T47D (cell line): ENCODE results near the gene NAA50.

Experiments used
- DNase-seq, 2 experiments: peaks; one replicate each; pipeline versions ENCODE4 v3.0.0 to v3.0.0-alpha.2; 2011 to 2012; ENCODE audit warnings: low read depth in 1 of 2, low spot score in 1 of 2
- JUND ChIP-seq: IDR thresholded peaks from 2 replicates; pipeline ENCODE4 v1.6.1; 2012; ENCODE audit warnings: low read depth
- in situ Hi-C: cut with HindIII; loops from 2 replicates; pipeline ENCODE4 v1.10.0; 2016; ENCODE audit warnings: low sequenced_read_pairs, low pct_unique_long_range_greater_than_20kb

NAA50 gene

DNA sequence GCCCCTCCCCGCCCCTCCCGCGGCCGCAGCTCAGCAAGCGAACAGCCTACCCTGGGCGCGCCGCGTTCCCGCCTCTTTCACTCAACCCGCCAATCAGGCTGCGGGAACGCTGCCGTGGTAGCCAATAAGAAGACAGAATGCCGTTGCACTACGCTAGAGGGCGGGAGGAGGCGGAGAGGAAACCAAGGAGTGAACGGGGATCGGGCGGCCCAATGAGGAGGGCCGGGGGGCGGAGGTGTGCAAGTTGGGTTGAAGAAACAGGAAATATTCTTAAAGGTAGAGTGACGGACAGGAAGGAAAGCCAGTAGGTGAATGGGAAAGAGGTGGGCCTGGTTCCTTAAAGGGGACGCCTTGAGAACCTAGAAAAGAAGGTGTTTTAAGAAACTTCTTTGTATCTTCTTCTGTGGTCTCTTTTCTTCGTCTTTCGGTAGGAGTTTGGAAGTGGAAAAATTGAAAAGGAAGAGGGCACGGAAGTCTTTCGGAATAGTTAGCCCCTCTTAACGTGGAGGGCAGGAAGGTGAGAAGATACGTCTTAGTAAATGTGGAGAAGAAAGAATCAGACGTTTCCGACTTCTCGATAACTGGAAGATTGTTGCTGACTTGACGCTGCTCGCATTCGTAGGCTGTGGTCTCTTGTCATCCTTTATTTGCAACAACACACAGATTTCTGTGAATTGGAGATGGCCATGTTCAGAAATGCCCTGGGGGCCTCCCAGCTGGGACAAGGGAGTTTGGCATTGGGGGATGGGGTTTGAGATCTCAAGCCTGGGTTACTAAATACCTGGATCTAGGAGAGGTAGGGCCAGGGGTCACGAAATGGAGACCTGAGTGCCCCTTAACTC is 49.2 kb downstream of the NAA50 start:
- no peak for TF ChIP-seq JUND
- in situ Hi-C loops = no loop called here
- DNase-seq = peak; percentile 98 to 99

DNA sequence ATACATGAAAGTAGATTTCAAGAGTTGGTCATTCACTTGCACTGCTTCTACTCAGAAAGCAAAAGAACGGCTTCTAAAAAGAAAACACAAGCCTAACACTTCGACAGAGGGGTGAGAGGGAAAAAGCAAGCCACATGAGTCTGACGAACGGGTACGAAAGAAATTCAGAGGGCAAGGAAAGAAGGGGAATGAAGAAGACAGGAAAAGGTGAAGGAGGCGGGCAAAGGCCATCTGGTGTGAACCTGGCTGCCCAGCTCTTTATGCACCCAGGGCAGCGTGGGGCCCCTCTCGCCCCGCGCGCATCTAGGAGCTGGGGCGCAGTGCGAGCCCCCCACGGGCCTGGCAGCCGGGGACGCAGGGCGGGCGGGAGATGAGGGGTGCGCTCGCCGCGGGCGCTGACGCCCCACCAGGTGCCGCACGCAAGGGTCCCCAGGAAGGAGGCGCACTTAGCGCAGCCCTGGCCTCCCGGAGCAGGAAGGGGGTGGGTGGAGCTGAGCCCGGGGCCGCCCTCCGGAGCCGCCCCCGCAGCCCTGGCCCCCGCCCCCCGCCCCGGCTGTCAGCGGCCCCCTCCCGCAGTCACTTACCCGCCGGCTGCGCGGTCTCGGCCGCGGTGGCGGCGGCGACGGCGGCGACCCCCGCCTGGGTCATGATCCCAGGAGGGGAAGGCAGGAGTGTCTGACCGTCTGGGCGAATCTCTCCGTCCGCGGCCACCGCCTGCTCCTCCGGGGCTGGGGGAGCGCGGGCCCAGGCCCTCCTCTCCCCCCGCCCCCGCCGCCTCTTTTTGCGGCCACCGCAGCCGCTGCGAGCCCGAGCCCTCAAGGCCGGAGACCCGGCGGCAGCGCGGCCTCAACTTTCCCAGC is 50.0 kb downstream of the NAA50 start, which contains the start of gene USF3:
TSS of gene USF3 (minus strand) at position 857 of the 860 bp plus-strand sequence. CDS start 21,764 bp downstream, outside the sequence.
- no peak for TF ChIP-seq JUND
- DNase-seq = peak; percentile 69 to 84
- in situ Hi-C loops = no loop called here

DNA sequence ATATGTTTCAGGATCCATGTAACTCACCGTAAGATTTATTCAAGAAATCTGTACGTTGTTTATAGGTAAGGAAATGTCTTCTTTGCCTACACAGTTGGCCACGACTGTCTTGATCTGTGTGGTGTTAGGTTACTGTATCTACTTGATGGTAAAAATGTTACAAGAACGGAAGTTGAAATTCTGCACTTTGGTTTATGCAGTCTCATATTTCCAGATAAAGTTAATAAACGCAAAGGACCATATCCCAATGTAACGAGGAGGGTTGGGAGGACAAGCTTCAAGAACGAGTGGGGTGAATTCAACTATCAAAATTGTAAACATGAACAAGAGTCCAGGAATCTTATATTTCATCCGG is 50.6 kb downstream of the NAA50 start:
- no peak for DNase-seq
- in situ Hi-C loops = no loop called here
- TF ChIP-seq JUND = no peak

- DNase-seq = no peak
- in situ Hi-C loops = no loop called here
- no peak for TF ChIP-seq JUND
Observed at GRCh38 chr3:113690482-113690881, 55.6 kb downstream of the NAA50 start.

GRCh38 chr3:113685956-113686721 is 59.9 kb downstream of the NAA50 start:
- DNase-seq = peak in 1 of 2 experiments; percentile 54
- TF ChIP-seq JUND = no peak

DNA sequence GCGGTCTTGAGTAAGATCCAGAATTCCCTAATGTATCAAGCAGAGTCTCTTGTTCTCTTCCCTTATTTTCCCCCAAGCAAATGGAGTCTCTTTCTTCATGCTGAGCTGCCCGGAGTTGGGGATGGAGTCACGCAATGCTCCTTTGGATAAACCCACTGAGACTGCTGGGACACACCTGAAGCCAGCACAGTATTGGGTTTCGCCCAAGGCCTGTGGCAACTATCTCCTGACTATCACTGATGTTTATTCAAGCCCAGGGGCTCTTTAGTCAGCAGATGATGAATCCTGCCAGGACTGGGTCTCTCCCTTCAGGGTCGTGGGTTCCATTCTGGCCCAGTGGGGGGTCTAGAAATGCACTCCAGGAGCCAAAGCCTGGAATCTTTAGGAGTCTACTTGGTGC is 60.9 kb downstream of the NAA50 start:
- no peak for DNase-seq
- in situ Hi-C loops = no loop called here
- TF ChIP-seq JUND = no peak

More at GRCh38 chr3:113685956-113686721, 59.9 kb downstream of the NAA50 start:
- in situ Hi-C loops = no loop called here

DNA sequence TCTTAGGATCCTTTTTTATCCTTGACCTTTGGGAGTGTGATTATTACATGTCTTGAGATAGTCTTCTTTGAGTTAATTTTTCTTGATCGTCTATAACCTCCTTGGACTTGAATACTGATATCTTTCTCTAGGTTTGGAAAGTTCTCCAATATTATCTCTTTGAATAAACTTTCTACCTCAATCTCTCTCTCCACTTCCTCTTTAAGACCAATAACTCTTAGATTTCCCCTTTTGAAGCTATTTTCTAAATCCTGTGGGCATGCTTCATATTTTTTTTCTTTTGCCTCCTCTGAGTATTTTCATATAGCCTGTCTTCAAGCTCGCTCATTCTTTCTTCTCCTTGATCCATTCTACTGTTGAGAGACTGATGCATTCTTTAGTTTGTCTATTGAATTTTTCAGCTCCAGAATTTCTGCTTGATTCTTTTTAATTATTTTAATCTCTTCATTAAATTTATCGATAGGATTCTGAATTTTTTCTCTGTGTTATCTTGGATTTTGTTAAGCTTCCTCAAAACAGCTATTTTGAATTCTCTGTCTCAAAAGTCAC is 61.7 kb downstream of the NAA50 start:
- in situ Hi-C loops = no loop called here
- no peak for DNase-seq
- TF ChIP-seq JUND = no peak

DNA sequence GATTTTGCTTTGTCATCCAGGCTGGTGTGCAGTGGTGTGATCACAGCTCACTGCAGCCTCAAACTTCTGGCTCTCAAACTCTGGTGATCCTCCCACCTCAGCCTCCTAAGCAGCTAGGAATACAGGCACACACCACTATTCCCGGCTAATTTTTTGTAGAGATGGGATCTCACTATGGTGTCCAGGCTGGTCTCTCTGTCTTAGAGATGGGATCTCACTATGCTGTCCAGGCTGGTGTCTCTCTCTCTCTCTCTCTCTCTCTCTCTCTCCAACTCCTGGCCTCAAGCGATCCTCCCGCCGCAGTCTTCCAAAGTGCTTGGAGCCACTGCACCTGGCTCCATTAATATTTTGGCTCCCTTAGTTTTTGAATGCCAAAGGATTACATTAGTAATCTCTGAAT is 67.3 kb downstream of the NAA50 start:
- in situ Hi-C loops = no loop called here
- DNase-seq = no peak

DNA sequence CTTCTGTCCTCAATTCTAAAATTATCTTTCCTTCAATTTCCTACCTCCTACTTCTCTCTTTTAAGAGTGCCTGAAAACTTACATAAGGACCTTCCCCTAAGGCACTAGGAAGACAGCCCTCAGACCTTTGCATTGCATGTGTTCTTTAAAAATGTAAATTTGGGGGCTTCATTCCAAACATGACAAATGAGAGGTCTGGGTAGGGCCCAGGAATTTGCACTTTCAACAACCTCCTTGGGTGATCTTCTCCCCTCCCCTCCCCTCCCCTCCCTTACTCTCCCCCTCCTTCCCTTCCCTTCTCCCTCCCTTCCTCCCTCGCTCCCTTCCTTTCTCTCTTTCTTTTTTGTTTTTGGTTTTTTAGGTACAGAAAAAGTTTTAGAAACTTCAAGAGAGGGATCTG is 68.3 kb downstream of the NAA50 start:
- in situ Hi-C loops = no loop called here
- no peak for TF ChIP-seq JUND
- DNase-seq = no peak

More for the DNA sequence above, 67.3 kb downstream of the NAA50 start:
- TF ChIP-seq JUND = no peak

DNA sequence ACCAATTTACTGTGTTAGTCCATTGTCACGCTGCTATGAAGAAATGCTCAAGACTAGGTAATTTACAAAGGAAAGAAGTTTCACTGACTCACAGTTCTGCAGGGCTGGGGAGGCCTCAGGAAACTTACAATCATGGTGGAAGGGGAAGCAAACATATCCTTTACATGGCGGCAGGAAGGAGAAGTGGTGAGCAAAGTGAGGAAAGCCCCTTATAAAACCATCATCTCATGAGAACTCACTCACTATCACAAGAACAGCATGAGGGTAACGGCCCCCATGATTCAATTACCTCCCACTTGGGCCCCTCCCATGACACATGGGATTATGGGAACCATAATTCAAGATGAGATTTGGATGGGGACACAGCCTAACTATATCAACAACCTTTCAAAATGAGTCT is 69.8 kb downstream of the NAA50 start:
- TF ChIP-seq JUND = no peak
- in situ Hi-C loops = no loop called here
- DNase-seq = no peak

GRCh38 chr3:113673593-113673992 is 72.5 kb downstream of the NAA50 start:
- no peak for DNase-seq
- no peak for TF ChIP-seq JUND
- in situ Hi-C loops = no loop called here

DNA sequence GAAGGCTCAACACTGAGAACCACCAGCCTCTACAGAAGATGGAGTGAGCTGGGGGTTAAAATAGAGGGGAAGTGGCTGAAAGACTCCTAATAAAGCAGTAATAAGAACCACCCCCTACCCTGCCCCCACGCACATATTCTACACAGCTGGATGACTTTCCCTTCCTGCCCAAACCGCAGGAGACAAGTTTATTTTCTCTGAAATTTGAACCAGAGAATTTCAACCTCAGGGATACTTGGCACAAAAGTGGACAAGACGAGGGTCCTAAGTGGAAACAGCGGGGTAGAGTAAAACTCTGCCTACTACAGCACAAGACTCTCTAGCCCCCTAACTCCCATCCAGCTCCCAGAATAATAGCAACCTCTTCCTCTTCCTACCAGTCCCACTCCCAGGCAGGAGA is 78.0 kb downstream of the NAA50 start:
- DNase-seq = no peak
- in situ Hi-C loops = no loop called here
- TF ChIP-seq JUND = no peak
